ENCODE results near the gene POLD1.

Gene POLD1

DNA sequence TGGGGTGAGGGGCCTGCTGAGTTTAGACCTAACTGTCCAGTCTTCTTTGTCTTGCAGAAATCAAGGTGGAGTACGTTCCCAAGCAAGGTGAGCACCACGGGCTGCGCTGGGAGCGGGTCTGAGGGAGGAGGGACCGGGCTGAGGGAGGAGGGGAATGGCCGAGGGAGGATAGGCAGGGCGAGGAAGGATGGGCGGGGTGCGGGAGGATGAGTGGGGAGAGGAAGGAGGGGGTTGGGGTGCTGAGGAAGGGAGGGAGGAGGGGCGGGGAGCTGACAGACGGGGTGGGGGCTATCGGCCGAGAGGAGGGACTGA, 67.0 kb downstream of the POLD1 start:
- no peak for DNase-seq
- in situ Hi-C loops (cut with HindIII; ENCODE audit: low pct_ligation_motif_present, low pct_unique_long_range_greater_than_20kb, low sequenced_read_pairs) = no loop called here

DNA sequence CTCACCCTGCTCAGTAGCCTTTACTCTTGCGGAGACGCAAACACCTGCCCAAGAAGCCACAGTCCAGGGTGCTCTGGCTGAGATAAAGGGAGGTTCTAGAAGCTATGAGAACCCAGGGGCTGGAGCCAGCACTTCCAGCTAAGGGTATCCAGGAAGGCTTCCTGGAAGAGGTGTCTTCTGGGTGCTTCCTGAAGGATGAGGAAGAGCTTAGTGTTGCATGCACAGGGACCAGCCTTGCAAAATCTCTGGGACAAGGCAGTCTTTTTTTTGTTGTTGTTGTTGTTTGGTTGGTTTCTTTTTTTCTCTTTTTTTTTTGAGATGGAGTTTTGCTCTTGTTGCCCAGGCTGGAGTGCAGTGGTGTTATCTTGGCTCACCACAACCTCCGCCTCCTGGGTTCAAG, 69.1 kb downstream of the POLD1 start:
- in situ Hi-C loops (cut with HindIII; ENCODE audit: low pct_ligation_motif_present, low pct_unique_long_range_greater_than_20kb, low sequenced_read_pairs) = no loop called here
- DNase-seq = no peak

DNA sequence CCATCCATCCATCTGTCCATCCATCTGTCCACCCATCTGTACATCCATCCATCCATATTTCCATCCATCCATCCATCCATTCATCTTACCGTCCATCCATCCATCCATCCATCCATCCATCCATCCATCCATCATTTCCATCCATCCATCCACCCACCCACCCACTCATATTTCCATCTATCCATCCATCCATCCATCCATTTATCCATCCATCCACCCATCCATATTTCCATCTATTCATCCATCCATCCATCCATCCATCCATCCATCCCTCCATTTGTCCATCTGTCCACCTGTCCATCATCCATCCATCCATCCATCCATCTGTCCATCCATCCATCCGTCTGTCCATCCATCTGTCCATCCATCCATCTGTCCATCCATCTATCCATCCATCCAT, 71.8 kb downstream of the POLD1 start:
- no peak for DNase-seq

DNA sequence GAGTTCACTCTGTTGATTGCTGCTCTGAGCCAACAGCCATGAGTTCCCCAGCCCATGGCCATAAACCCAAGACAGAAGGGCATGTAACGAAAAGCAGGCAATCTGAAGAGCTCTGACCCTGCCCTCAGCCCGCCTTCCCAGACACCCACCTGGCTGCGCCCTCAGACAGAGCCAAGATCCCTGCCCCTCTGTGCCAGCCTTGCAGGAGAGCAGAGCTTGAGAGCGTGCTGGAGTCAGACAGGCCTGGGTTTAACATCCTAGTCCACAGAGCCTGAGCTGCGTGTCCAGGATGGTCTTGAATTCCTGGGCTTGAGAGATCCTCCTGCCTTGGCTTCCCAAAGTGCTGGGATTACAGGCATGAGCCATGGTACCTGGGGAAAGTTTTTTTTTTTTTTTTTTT, 73.2 kb downstream of the POLD1 start:
- in situ Hi-C loops (cut with HindIII; ENCODE audit: low pct_ligation_motif_present, low pct_unique_long_range_greater_than_20kb, low sequenced_read_pairs) = no loop called here
- no peak for DNase-seq

More for the DNA sequence above, 71.8 kb downstream of the POLD1 start:
- in situ Hi-C loops (cut with HindIII; ENCODE audit: low pct_ligation_motif_present, low pct_unique_long_range_greater_than_20kb, low sequenced_read_pairs) = no loop called here

DNA sequence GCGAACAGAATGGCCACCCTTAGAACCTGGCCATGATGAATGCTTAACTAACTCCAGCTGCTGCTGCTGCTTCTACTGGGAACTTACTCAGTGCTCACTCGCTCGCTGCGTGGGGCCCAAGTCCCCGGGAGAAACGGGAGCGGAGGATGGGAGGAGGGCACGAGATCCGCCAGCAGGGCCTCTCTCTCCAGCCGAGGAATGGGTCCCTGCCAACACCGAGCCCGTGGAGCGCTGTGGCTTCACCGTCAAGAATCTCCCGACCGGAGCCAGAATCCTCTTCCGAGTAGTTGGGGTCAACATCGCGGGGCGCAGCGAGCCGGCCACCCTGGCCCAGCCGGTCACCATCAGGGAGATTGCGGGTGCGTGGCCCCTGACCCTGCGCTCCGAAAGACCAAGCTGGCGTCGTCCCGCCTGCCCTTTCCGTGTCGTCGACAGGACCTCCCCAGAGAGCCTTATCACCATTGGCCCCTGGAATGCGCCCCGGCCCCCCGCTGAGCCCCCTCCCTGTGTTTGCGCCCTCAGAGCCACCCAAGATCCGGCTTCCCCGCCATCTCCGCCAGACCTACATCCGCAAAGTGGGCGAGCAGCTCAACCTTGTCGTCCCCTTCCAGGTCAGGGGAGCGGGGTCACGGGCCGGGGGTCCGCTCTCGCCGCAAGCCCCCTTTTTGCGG, 74.4 kb downstream of the POLD1 start:
- no peak for DNase-seq
- in situ Hi-C loops (cut with HindIII; ENCODE audit: low pct_ligation_motif_present, low pct_unique_long_range_greater_than_20kb, low sequenced_read_pairs) = no loop called here

DNA sequence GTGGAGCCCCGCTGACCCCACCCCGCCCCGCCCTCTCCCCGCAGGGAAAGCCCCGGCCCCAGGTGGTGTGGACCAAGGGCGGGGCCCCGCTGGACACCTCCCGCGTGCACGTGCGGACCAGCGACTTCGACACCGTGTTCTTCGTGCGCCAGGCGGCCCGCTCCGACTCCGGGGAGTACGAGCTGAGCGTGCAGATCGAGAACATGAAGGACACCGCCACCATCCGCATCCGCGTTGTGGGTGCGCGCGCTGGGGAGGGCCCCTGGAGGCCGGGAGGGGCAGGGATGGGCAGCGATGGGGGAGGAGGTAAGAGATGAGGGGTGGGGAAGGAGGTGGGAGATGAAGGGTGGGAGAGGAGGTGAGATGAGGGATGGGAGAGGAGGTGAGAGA, 74.9 kb downstream of the POLD1 start:
- no peak for DNase-seq
- in situ Hi-C loops (cut with HindIII; ENCODE audit: low pct_ligation_motif_present, low pct_unique_long_range_greater_than_20kb, low sequenced_read_pairs) = no loop called here

DNA sequence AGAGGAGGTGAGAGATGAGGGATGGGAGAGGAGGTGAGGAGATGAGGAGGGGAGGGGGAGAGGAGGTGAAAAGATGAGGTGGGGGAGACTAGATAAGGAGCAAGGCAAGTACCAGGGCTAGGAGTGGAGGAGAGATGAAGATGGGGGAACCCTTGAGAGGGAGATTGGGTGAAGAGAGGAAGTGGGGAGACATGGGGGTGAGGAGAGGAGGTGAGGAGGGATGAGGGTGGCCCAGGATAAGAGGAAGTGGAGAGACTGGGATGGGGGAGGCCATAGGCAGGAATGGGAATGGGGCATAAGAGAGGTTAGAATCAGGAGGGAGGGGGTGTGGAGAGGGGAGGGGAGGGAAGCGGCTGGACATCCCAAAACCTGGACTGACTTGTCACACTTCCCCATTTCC, 75.5 kb downstream of the POLD1 start:
- in situ Hi-C loops (cut with HindIII; ENCODE audit: low pct_ligation_motif_present, low pct_unique_long_range_greater_than_20kb, low sequenced_read_pairs) = no loop called here
- DNase-seq = no peak

DNA sequence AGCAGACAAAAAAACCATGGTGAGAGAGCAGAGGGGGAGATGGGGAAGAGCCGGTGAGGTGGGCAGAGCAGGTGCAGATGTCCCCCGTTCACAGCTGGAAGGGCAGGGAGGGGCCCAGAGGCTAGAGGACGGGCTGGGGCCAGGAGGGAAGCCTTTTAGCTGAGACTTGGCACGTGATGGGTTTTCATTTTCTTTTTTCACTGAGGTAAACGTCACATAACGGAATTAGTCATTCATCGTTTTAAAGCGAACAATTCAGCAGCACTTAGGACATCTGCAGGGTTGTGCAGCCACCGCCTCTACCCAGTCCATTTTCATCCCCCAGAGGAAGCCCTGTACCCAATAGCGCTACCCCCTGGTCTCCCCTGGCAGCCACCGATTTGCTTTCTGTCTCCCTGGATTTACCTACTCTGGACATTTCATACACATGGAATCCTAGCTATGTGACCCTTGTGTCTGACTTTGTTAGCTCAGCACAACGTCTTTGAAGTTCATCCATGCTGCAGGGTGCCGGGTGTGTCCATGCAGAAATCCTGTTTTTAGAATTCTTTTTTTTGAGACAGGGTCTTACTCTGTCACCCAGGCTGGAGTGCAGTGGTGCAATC, 76.1 kb downstream of the POLD1 start:
- DNase-seq = peak; percentile 94
- in situ Hi-C loops (cut with HindIII; ENCODE audit: low pct_ligation_motif_present, low pct_unique_long_range_greater_than_20kb, low sequenced_read_pairs) = no loop called here

DNA sequence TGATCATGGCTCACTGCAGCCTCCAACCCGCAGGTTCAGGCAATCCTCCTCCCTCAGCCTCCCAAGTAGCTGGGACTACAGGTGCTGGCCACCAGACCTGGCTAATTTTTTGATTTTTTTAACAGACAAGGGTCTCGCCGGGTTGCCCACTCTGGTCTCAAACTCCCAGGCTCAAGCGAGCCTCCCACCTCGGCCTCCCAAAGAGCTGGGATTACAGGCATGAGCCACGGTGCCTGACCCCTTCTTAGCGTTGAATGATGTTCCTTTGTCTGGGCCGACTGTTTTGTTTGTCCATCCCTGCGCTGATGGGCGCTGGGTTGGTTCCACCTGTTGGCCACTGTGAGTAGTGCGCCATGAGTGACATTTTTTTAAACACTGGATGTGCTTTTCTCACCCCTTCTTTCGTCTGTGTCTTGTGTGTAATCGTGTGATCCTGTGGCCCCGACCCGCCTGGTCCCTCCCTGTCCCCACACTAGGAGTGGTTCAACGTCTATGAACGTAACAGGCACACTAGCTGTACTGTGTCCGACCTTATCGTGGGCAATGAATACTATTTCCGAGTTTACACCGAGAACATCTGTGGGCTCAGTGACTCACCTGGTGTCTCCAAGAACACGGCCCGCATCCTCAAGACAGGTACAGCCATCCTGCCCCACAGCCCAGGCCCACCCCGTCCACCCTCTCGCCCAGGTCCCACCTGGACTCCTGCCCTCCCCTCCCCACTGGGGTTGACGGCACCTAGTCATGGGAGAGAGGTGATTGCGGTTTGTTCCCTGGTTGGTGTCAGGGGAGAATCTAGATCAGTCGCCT, 77.1 kb downstream of the POLD1 start:
- DNase-seq = peak; percentile 79
- in situ Hi-C loops (cut with HindIII; ENCODE audit: low pct_ligation_motif_present, low pct_unique_long_range_greater_than_20kb, low sequenced_read_pairs) = no loop called here

DNA sequence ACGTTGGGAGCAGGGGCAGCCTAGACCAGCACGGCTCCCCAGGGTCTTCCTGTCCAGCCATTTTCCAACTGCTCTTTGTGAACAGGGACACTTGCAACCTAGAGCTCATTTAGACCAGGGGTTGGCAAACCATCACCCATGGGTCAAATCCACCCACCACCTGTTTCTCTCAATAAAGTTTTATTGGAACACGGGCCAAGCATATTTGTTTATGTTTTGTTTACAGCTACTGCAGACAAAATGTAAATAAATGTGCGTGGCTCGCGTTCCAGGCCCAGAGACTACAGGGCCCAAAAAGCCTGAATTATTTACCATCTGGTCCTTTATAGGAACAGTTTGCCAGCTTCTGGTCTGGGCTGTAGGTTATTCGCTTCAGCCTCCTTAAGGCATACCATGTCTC, 78.8 kb downstream of the POLD1 start:
- no peak for DNase-seq
- in situ Hi-C loops (cut with HindIII; ENCODE audit: low pct_ligation_motif_present, low pct_unique_long_range_greater_than_20kb, low sequenced_read_pairs) = no loop called here

DNA sequence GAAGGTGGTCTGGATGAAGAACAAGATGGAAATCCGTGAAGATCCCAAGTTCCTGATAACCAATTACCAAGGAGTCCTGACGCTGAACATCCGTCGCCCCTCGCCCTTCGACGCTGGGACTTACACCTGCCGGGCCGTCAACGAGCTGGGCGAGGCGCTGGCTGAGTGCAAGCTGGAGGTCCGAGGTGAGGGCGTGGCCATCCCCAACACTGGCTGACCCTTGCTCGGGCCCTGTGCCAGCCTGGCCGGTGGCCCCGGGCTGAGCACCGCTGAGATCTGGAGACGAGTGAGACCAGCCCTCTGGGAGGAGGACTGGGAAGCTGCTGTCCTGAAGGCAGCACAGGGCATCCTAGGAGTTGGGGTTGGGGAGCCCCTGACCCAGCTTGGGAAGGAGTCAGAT, 80.2 kb downstream of the POLD1 start:
- in situ Hi-C loops (cut with HindIII; ENCODE audit: low pct_ligation_motif_present, low pct_unique_long_range_greater_than_20kb, low sequenced_read_pairs) = no loop called here
- DNase-seq = no peak

DNA sequence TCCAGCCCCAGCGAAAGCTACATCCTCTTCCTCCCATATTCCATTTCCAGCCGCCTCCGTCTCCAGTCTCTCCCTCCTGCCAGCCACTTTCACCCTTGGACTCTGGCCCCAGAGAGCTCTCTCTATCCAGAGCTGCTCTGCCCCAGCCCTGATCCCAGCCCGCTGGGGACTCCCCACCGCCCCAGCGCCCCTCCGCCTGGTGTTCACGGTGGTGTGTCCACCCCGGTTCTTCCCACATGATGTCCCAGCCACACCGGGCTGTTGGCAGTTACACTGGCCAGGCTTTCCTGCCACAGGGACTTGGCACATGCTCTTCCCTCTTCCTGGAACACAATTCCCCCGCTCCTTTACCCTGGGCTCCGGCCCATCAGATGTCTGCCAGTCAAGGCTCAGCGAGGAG, 80.9 kb downstream of the POLD1 start:
- in situ Hi-C loops (cut with HindIII; ENCODE audit: low pct_ligation_motif_present, low pct_unique_long_range_greater_than_20kb, low sequenced_read_pairs) = no loop called here
- DNase-seq = no peak

DNA sequence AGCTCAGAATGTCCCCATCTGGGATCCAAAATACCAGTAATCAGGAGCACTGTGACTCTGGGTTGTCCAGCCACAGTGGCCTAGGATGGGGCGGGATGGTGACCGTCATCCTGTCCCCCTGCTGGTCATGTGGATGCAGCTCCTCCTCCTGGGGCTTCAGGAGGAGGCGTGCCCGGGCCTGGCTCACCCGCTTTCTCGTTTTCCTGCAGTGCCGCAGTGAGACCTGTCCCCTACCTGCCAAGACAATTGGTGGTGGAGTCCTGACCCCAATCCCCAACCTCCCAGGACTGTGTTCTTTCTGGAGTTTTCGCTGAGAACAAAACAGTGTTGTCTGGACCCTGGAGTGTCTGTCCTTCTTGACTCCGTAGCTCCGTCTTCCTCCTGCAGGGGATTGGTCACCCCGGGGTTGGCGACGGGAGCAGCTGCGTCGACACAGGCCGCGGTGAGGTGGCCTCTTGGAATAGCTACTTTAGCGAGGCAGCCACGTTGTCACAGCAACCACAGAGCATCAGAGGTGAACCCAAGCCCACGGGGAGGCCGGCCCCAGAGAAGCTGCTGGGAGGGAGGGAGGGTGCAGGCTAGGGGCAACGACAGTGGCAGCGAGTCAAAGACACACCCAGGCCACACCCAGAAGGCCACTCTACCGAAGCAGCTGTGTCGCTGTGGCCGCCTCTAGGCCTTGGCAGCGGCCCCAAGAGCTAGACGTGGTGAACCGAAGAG, 82.0 kb downstream of the POLD1 start:
- no peak for DNase-seq
- in situ Hi-C loops (cut with HindIII; ENCODE audit: low pct_ligation_motif_present, low pct_unique_long_range_greater_than_20kb, low sequenced_read_pairs) = no loop called here

DNA sequence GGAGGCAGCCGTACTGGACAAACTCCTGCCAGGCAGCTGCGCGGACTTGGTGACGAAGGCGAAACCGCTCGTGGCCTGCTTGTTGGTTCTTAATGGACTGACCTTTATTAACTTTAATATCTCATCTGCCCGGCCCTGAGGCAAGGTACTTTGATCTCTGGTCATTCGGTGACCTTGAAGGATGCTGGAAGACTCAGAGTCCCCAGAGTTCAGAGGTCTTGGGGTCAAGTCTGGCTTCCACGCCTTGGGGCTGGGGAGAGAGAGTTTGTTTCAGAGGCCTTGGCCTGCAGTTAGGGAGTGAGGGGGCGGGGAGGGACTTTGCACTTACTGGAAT, 82.5 kb downstream of the POLD1 start:
- no peak for DNase-seq
- in situ Hi-C loops (cut with HindIII; ENCODE audit: low pct_ligation_motif_present, low pct_unique_long_range_greater_than_20kb, low sequenced_read_pairs) = no loop called here

DNA sequence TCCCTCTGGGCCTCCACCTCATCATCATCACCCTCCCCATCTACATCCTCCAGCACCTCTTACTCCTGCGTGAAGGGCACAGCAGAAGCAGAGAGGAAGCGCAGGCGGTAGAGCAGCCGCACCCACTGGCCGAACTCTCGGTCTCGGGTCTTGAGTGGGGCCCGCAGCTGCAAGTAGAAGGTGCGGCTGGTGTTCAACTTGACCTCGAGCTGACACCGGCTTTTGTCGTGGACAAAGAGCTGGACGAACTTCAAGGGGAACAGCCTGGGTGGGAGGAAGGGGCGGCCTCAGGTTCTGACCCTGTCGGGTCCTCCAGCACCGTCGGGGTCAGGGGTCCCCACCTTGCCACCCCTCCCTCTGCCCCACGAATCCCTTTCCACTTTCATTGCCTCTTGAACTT, 83.4 kb downstream of the POLD1 start:
- in situ Hi-C loops (cut with HindIII; ENCODE audit: low pct_ligation_motif_present, low pct_unique_long_range_greater_than_20kb, low sequenced_read_pairs) = no loop called here
- no peak for DNase-seq
